ENCODE data around the gene MUC15.

The MUC15 gene

GRCh38 chr11:26510756-26511155, 61.3 kb downstream of the MUC15 start:
- DNase-seq = no peak
- H3K9me2 ChIP-seq (replicated peaks; ENCODE audit: insufficient read depth, low read length) = no peaks in the 10 kb centered on the region
- H3K36me3 ChIP-seq (replicated peaks; ENCODE audit: insufficient read depth, low read length) = no peaks in the 10 kb centered on the region
- H2AFZ ChIP-seq (ENCODE audit: low read length) = no peak overlapping the region
- H3K4me1 ChIP-seq (ENCODE audit: low read length) = no peaks in the 10 kb centered on the region
- H3K27me3 ChIP-seq (replicated peaks; ENCODE audit: insufficient read depth, low read length) = no peaks in the 10 kb centered on the region
- H3K27ac ChIP-seq (ENCODE audit: low read length) = no peak overlapping the region
- H3K4me3 ChIP-seq (ENCODE audit: low read length) = no peak overlapping the region
- H3K9me3 ChIP-seq (replicated peaks; ENCODE audit: insufficient read depth, low read length) = no peaks in the 10 kb centered on the region
- H4K20me1 ChIP-seq (ENCODE audit: insufficient read depth, low read length) = no peaks in the 10 kb centered on the region
- no peaks in the 10 kb centered on the region for H3K79me2 ChIP-seq (ENCODE audit: low read length)
- H3K4me2 ChIP-seq (ENCODE audit: low read depth, low read length) = no peak overlapping the region
- H3F3A ChIP-seq (ENCODE audit: insufficient read depth, low read length) = no peaks in the 10 kb centered on the region
- TF ChIP-seq CTCF (IDR thresholded peaks at IDR 0.05; ENCODE audit: low read length) (no peak), EZH2 (optimal IDR thresholded peaks at IDR 0.05; ENCODE audit: low read depth, low read length) (no peak), EZH2phosphoT487 (IDR thresholded peaks at IDR 0.05; ENCODE audit: low read length) (no peak)
- no peak overlapping the region for H3K9ac ChIP-seq (ENCODE audit: low read length)

GRCh38 chr11:26510164-26510563, 61.9 kb downstream of the MUC15 start:
- Histone ChIP-seq H3K27ac (ENCODE audit: low read length) (no peak overlapping the region), H3K9me3 (replicated peaks; ENCODE audit: insufficient read depth, low read length) (no peaks in the 10 kb centered on the region), H3K4me2 (ENCODE audit: low read depth, low read length) (no peak overlapping the region), H3K9me2 (replicated peaks; ENCODE audit: insufficient read depth, low read length) (no peaks in the 10 kb centered on the region), H3F3A (ENCODE audit: insufficient read depth, low read length) (no peaks in the 10 kb centered on the region), H3K4me3 (ENCODE audit: low read length) (no peak overlapping the region), H3K27me3 (replicated peaks; ENCODE audit: insufficient read depth, low read length) (no peaks in the 10 kb centered on the region), H3K36me3 (replicated peaks; ENCODE audit: insufficient read depth, low read length) (no peaks in the 10 kb centered on the region), H3K79me2 (ENCODE audit: low read length) (no peaks in the 10 kb centered on the region), H2AFZ (ENCODE audit: low read length) (no peak overlapping the region), H3K4me1 (ENCODE audit: low read length) (no peaks in the 10 kb centered on the region), H3K9ac (ENCODE audit: low read length) (no peak overlapping the region), H4K20me1 (ENCODE audit: insufficient read depth, low read length) (no peaks in the 10 kb centered on the region)
- no peak for DNase-seq
- no peak for TF ChIP-seq CTCF (IDR thresholded peaks at IDR 0.05; ENCODE audit: low read length)
- no peak for TF ChIP-seq EZH2 (optimal IDR thresholded peaks at IDR 0.05; ENCODE audit: low read depth, low read length)
- no peak for TF ChIP-seq EZH2phosphoT487 (IDR thresholded peaks at IDR 0.05; ENCODE audit: low read length)

All from MM.1S (cell line).